Panc1 (cell line): Measurements from ENCODE around the gene PRUNE2.

Source experiments
- CTCF ChIP-seq: fragments of 450-650 bp; IDR thresholded peaks from 2 replicates; pipeline ENCODE4 v1.5.1; 2017; ENCODE audit warnings: mild to moderate bottlenecking
- POLR2AphosphoS5 ChIP-seq: IDR thresholded peaks from 2 replicates; pipeline ENCODE4 v1.6.1; 2012; ENCODE audit warnings: mild to moderate bottlenecking, low read depth, low read length, moderate library complexity
- REST ChIP-seq, 2 experiments: IDR thresholded peaks; 2 replicates each; pipeline ENCODE4 v1.6.1; 2011 to 2012; ENCODE audit warnings: low read depth in 2 of 2, control low read depth in 1 of 2, low read length in 1 of 2, mild to moderate bottlenecking in 1 of 2, moderate library complexity in 1 of 2; ENCODE audit not compliant: insufficient read depth in 1 of 2
- SIN3A ChIP-seq: IDR thresholded peaks from 2 replicates; pipeline ENCODE4 v1.6.1; 2012; ENCODE audit warnings: low read depth, mild to moderate bottlenecking, low read length, moderate library complexity, borderline replicate concordance; ENCODE audit not compliant: insufficient read depth
- TCF7L2 ChIP-seq: IDR thresholded peaks from 2 replicates; pipeline ENCODE4 v1.6.1; 2011; ENCODE audit warnings: mild to moderate bottlenecking, low read depth, low read length, inconsistent platforms

GRCh38 chr9:76873056-76873792, 32.7 kb downstream of the PRUNE2 start:
- TF ChIP-seq CTCF (no peak), TCF7L2 (no peak), POLR2AphosphoS5 (no peak), REST (IDR thresholded peaks at IDR 0.05; ENCODE audit: insufficient read depth in 1 of 2, low read depth in 2 of 2, low read length in 1 of 2) (no peak), SIN3A (no peak)
